ENCODE data around the gene ZNF622.
A peak's percentile ranks its signal among the peaks of the same experiment; 100 is the strongest.

ZNF622 gene

DNA sequence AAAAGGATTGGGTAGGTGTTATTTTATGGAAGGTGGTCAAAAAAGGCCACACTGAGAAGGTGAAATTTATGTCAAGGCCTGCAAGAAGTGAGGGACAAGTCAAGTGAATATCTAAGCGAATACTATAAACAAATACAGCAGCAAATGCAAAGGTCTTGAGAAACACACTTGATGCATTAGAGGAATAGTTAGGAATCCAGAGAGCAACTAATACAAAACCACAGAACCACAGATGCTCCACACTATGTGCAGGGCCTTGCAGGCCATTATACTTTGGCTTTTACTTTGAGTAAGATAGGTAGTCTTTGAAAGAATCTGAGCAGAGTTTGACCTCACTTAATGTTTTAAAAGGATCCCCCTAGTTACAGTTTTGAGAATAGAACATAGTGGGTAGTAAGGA, 4.6 kb downstream of the ZNF622 start:
- Mint-ChIP-seq H3K9me3 (no peaks in the 10 kb centered on the region), H3K27ac (no peak overlapping the region), H3K36me3 (ENCODE audit: low read depth) (peaks cover 47% of the 10 kb centered on the region), H3K4me1 (peaks cover 56% of the 10 kb centered on the region), H3K4me3 (peak overlapping the region; percentile 10 to 68 (median 33)), H3K27me3 (ENCODE audit: low read depth) (no peaks in the 10 kb centered on the region)
- TF ChIP-seq, protein P1, sequence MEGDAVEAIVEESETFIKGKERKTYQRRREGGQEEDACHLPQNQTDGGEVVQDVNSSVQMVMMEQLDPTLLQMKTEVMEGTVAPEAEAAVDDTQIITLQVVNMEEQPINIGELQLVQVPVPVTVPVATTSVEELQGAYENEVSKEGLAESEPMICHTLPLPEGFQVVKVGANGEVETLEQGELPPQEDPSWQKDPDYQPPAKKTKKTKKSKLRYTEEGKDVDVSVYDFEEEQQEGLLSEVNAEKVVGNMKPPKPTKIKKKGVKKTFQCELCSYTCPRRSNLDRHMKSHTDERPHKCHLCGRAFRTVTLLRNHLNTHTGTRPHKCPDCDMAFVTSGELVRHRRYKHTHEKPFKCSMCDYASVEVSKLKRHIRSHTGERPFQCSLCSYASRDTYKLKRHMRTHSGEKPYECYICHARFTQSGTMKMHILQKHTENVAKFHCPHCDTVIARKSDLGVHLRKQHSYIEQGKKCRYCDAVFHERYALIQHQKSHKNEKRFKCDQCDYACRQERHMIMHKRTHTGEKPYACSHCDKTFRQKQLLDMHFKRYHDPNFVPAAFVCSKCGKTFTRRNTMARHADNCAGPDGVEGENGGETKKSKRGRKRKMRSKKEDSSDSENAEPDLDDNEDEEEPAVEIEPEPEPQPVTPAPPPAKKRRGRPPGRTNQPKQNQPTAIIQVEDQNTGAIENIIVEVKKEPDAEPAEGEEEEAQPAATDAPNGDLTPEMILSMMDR (IDR thresholded peaks at IDR 0.05; ENCODE audit: unreplicated experiment in 3 of 3), result no peak

DNA sequence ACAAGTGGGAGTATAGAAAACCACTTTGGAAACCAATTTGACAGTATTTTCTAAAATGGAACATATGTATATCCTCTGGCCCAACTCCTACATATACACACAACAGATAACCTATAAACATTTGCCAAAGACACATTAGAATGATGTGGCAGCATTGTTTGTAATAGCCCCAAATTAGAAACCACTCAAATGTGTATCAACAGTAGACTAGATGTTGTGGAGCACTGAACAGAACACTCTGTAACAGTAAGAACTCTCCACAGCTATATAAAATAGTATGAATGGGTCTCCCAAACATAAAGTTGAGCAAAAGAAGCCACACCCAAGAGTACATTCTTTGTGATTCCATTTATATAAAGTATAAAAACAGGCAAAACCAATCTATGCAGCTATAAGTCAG, 6.1 kb downstream of the ZNF622 start:
- H3K27me3 Mint-ChIP-seq (ENCODE audit: low read depth), result no peaks in the 10 kb centered on the region

DNA sequence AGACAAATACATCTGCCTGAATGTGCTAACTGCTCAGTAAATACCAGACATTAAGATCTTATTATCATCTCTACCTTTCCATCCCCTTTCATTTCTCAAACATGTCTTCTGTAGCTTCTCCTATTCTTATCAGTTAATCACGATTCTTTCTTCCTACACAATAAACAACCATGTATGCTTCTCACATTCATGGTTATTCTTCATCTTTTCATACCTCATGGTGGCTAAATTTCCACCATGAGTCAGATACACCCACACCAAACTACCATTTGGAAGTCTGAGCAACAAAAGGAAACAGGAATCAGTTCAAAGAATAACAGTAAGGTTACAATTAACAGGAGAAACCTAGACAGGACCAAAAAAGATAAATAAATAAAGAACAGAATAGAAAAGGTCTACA, 7.7 kb downstream of the ZNF622 start:
- Mint-ChIP-seq H3K27me3 (ENCODE audit: low read depth) (no peaks in the 10 kb centered on the region), H3K4me1 (peaks cover 31% of the 10 kb centered on the region), H3K4me3 (no peak overlapping the region), H3K36me3 (ENCODE audit: low read depth) (peaks cover 50% of the 10 kb centered on the region), H3K27ac (no peak overlapping the region), H3K9me3 (no peaks in the 10 kb centered on the region)
- TF ChIP-seq, protein P1 (IDR thresholded peaks at IDR 0.05; ENCODE audit: unreplicated experiment in 3 of 3), result no peak

More for the DNA sequence above, 6.1 kb downstream of the ZNF622 start:
- Mint-ChIP-seq H3K4me1 (peaks cover 43% of the 10 kb centered on the region), H3K9me3 (no peaks in the 10 kb centered on the region), H3K36me3 (ENCODE audit: low read depth) (peaks cover 57% of the 10 kb centered on the region), H3K27ac (no peak overlapping the region), H3K4me3 (no peak overlapping the region)
- TF ChIP-seq, protein P1 (IDR thresholded peaks at IDR 0.05; ENCODE audit: unreplicated experiment in 3 of 3), result no peak

DNA sequence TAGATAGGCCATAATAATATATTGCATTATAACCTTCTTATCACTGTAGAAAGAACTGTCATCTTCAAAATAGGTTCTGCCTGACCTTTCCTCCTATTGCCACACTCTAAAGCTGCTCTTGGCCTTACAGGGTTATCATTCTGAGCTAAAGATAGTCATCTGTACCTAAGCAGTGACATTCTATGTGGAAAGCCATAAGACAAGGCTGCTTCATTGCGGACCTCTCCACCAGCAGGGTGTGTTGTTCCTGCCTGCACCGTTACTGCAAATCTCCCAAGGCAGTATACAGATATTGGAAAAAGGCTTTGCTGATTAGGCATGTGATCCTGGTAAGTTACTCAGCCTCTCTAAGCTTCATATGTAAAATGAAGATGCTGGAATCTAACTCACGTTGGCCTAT, 8.1 kb downstream of the ZNF622 start:
- H3K36me3 Mint-ChIP-seq (ENCODE audit: low read depth), result peaks cover 49% of the 10 kb centered on the region
- H3K27me3 Mint-ChIP-seq (ENCODE audit: low read depth), result no peaks in the 10 kb centered on the region
- H3K4me3 Mint-ChIP-seq, result no peak overlapping the region
- peaks cover 31% of the 10 kb centered on the region for H3K4me1 Mint-ChIP-seq
- H3K9me3 Mint-ChIP-seq, result no peaks in the 10 kb centered on the region
- TF ChIP-seq, protein P1 (IDR thresholded peaks at IDR 0.05; ENCODE audit: unreplicated experiment in 3 of 3), result no peak
- H3K27ac Mint-ChIP-seq, result no peak overlapping the region

DNA sequence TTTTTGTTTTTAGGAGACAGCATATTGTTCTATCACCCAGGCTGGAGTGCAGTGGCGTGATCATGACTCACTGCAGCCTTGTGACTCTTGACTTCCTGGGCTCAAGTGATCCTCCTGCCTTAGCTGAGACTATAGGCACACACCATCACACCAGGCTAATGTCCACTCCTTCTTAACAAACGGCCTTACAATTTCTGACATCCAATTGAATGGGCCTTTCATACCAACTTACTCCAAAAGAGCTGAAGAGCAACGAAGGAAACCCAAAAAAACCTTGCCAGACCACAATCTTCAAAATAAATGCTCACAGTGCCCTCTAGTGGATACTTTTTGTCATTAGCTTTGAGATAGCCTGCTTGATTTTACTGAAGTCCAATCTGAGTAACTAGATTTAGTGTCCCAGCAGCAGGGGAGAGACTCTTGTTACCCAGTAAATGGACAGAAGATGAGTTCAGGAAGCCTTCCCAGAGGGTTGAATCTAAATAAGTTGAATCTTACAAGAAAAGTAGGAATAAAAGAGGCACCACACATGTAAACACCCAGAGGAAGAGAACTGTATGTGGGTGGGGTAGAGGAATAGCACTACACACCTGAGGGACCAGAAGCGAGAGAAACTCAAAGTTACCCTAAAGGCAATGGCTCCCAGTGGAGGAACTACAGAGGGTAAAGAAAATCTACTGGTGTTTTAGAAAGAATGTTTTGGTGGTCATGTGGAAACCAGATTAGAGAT, 9.3 kb downstream of the ZNF622 start:
- no peak overlapping the region for H3K27ac Mint-ChIP-seq
- TF ChIP-seq, protein P1 (IDR thresholded peaks at IDR 0.05; ENCODE audit: unreplicated experiment in 3 of 3), result peak; percentile 66 to 72 (median 71)
- peaks cover 21% of the 10 kb centered on the region for H3K4me1 Mint-ChIP-seq
- H3K9me3 Mint-ChIP-seq, result no peaks in the 10 kb centered on the region
- peaks cover 47% of the 10 kb centered on the region for H3K36me3 Mint-ChIP-seq (ENCODE audit: low read depth)
- H3K4me3 Mint-ChIP-seq, result no peak overlapping the region
- no peaks in the 10 kb centered on the region for H3K27me3 Mint-ChIP-seq (ENCODE audit: low read depth)

DNA sequence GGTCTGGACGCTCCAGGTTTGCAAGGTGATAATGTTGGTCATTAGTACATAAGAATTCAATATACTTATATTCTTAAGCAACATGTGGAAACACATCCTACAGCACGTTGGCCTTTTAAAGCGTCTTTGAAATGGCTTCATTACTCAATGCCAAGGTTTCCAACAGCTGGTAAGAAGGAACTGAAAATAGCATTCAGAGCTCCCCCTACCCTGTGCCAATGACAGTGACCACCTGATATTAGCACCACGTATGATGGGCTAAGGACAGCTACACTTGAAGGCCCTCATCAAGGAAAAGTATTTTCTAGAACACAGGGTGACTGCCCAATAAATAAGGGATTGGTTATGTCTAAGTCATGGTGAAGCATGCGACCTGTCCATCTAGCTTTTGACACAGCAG, 9.9 kb downstream of the ZNF622 start:
- peaks cover 15% of the 10 kb centered on the region for H3K4me1 Mint-ChIP-seq
- peaks cover 47% of the 10 kb centered on the region for H3K36me3 Mint-ChIP-seq (ENCODE audit: low read depth)

More for the DNA sequence above, 9.9 kb downstream of the ZNF622 start:
- H3K9me3 Mint-ChIP-seq, result no peaks in the 10 kb centered on the region
- H3K27ac Mint-ChIP-seq, result no peak overlapping the region
- TF ChIP-seq, protein P1 (IDR thresholded peaks at IDR 0.05; ENCODE audit: unreplicated experiment in 3 of 3), result no peak
- H3K4me3 Mint-ChIP-seq, result no peak overlapping the region
- H3K27me3 Mint-ChIP-seq (ENCODE audit: low read depth), result no peaks in the 10 kb centered on the region
